Peyer's patch (tissue), 4 donors: ENCODE results near the gene KDM8.

ENCODE experiments used
- CTCF ChIP-seq, 6 experiments: fragments of 450-650 bp in 4 of 6; fragments of 200-600 bp in 2 of 6; sonication (generic) in 1 of 6; IDR thresholded peaks; one replicate each; pipeline ENCODE4 v1.5.1; 2017 to 2019; ENCODE audit warnings: antibody characterized with exemption in 6 of 6, mild to moderate bottlenecking in 3 of 6, moderate library complexity in 1 of 6
- POLR2A ChIP-seq, 2 donors: fragments of 450-650 bp; IDR thresholded peaks; one replicate each; pipeline ENCODE4 v1.5.1; 2017; ENCODE audit warnings: antibody characterized with exemption in 2 of 2, mild to moderate bottlenecking in 2 of 2, moderate library complexity in 2 of 2

GRCh38 chr16:27179500-27180072 is 23.7 kb upstream of the KDM8 start:
- TF ChIP-seq CTCF (IDR thresholded peaks at IDR 0.05) = peak; percentile 85 to 98 (median 95)
- no peak for TF ChIP-seq POLR2A (IDR thresholded peaks at IDR 0.05)
